HEK293T (cell line): Measurements from ENCODE around the gene WBP2.
"Not testable (repeated sequence)": the region's sequence is repeated elsewhere in the genome, so short reads cannot be mapped to it uniquely, and the experiment has no call there.

Experiments used
- CTCF ChIA-PET: fragments of 350-600 bp; formaldehyde crosslinking; extraction: SDS; loops from one replicate; lab custom pipeline; 2021; ENCODE audit warnings: antibody characterized with exemption, inconsistent platforms; lab: Yijun Ruan, JAX
- POLR2A ChIA-PET: fragments of 350-600 bp; formaldehyde crosslinking; extraction: SDS; loops from one replicate; lab custom pipeline; 2020; ENCODE audit warnings: antibody characterized with exemption, inconsistent platforms; lab: Yijun Ruan, JAX
- DNase-seq: peaks from one replicate; pipeline ENCODE4 v3.0.0; 2012; ENCODE audit warnings: mixed read lengths; ENCODE audit errors: extremely low spot score
- ARNT ChIP-seq: fragments of 450-650 bp; IDR thresholded peaks from 2 replicates; pipeline ENCODE4 v1.6.1; 2017; ENCODE audit warnings: mild to moderate bottlenecking
- BHLHE40 ChIP-seq: fragments of 450-650 bp; IDR thresholded peaks from 2 replicates; pipeline ENCODE4 v1.6.1; 2016; ENCODE audit warnings: mild to moderate bottlenecking, moderate library complexity, borderline replicate concordance
- CTBP1 ChIP-seq: fragments of 450-650 bp; IDR thresholded peaks from 2 replicates; pipeline ENCODE4 v1.6.1; 2016; ENCODE audit warnings: borderline replicate concordance
- ELF4 ChIP-seq: fragments of 450-650 bp; IDR thresholded peaks from 2 replicates; pipeline ENCODE4 v1.6.1; 2017; ENCODE audit warnings: antibody characterized with exemption
- FOXA1 ChIP-seq: fragments of 450-650 bp; IDR thresholded peaks from 2 replicates; pipeline ENCODE4 v1.6.1; 2016; ENCODE audit warnings: mild to moderate bottlenecking
- FOXK2 ChIP-seq: fragments of 450-650 bp; IDR thresholded peaks from 2 replicates; pipeline ENCODE4 v1.6.1; 2016; ENCODE audit warnings: mild to moderate bottlenecking
- FOXM1 ChIP-seq: fragments of 450-650 bp; IDR thresholded peaks from 2 replicates; pipeline ENCODE4 v1.6.1; 2017; ENCODE audit warnings: mild to moderate bottlenecking, borderline replicate concordance
- HDGF ChIP-seq: fragments of 450-650 bp; IDR thresholded peaks from 2 replicates; pipeline ENCODE4 v1.6.1; 2017; ENCODE audit warnings: antibody characterized with exemption, borderline replicate concordance
- L3MBTL2 ChIP-seq: fragments of 450-650 bp; conservative IDR thresholded peaks from 2 replicates; pipeline ENCODE4 v1.6.1; 2016; ENCODE audit warnings: mild to moderate bottlenecking
- LEF1 ChIP-seq: fragments of 450-650 bp; IDR thresholded peaks from 2 replicates; pipeline ENCODE4 v1.6.1; 2017; ENCODE audit warnings: mild to moderate bottlenecking, borderline replicate concordance
- NFRKB ChIP-seq: fragments of 450-650 bp; IDR thresholded peaks from 2 replicates; pipeline ENCODE4 v1.6.1; 2016; ENCODE audit warnings: mild to moderate bottlenecking, moderate library complexity
- PKNOX1 ChIP-seq: fragments of 450-650 bp; IDR thresholded peaks from 2 replicates; pipeline ENCODE4 v1.6.1; 2016
- SP1 ChIP-seq: fragments of 450-650 bp; IDR thresholded peaks from 2 replicates; pipeline ENCODE4 v1.6.1; 2017
- SUZ12 ChIP-seq: fragments of 450-650 bp; IDR thresholded peaks from 2 replicates; pipeline ENCODE4 v1.6.1; 2016; ENCODE audit warnings: mild to moderate bottlenecking
- TARDBP ChIP-seq: fragments of 450-650 bp; IDR thresholded peaks from 2 replicates; pipeline ENCODE4 v1.6.1; 2016
- ZNF384 ChIP-seq: fragments of 450-650 bp; IDR thresholded peaks from 2 replicates; pipeline ENCODE4 v1.6.1; 2016

The WBP2 gene

DNA sequence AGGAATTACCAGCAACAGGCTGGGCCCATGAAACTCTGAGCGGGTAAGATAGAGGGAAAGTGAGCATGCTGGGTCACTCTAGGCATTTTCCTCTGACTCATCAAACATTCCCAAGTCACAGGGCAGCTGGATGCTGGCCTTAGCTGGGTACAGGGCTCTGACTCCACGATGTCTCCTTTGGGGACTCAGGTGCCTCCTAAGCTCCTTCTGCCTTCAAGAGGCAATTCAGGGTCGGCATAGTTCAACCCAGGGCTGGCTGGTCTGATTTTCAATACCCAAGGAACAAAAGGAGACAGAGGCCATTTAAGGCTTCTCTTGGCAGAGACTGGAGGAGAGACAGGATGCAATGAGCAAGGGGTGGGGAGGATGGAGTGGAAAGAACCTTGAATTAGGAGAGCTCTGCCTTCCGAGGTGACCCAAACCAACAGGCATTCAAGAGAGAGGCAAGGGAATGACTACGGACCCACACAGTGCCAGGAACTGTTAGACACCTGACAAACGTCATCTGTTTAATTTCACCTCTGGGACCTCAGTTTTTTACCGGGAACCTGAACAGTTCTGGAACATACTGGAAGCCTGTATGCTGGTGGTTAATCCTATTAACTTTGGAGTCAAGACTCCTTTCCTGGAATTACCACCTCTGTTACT lies 910 bp downstream of the WBP2 start:
- POLR2A ChIA-PET: interaction anchor here (1.3 to 3.3 kb wide), 12 partner anchors 8 to 148 kb away, joined by 3 to 39 read pairs (median 12); partner anchors contain the start of genes CDK3, TRIM47, TRIM65 and UNK
- no peak for TF ChIP-seq BHLHE40
- no peak for TF ChIP-seq NFRKB
- no peak for TF ChIP-seq SUZ12
- no peak for TF ChIP-seq FOXM1
- no peak for TF ChIP-seq LEF1
- TF ChIP-seq L3MBTL2: no peak
- TF ChIP-seq ELF4: no peak
- TF ChIP-seq TARDBP: no peak
- TF ChIP-seq FOXA1: no peak
- TF ChIP-seq SP1: no peak
- no peak for TF ChIP-seq CTBP1
- no peak for TF ChIP-seq FOXK2
- CTCF ChIA-PET: interaction anchor here (1.2 to 1.4 kb wide), 3 partner anchors 26 to 81 kb away, joined by 3 to 4 read pairs (median 4); no protein-coding TSS in a partner anchor
- DNase-seq: no peak

- no peak for DNase-seq
- POLR2A ChIA-PET: interaction anchor here (3.2 to 3.3 kb wide), 2 partner anchors 43 to 73 kb away, joined by 24 to 32 read pairs; partner anchors contain the start of gene TRIM65
- no peak for TF ChIP-seq FOXK2
- TF ChIP-seq HDGF: no peak
- no peak for TF ChIP-seq PKNOX1
- TF ChIP-seq LEF1: no peak
- no peak for TF ChIP-seq CTBP1
- no peak for TF ChIP-seq BHLHE40
- no peak for TF ChIP-seq L3MBTL2
- TF ChIP-seq FOXM1: no peak
- no peak for TF ChIP-seq SP1
- TF ChIP-seq TARDBP: no peak
- TF ChIP-seq ELF4: no peak
- TF ChIP-seq SUZ12: no peak
- TF ChIP-seq FOXA1: no peak
- no peak for TF ChIP-seq ZNF384
- TF ChIP-seq NFRKB: no peak
- TF ChIP-seq ARNT: no peak
- CTCF ChIA-PET: interaction anchor here (0.6 kb wide), 1 partner anchor 329 kb away, joined by 3 read pairs; no protein-coding TSS in a partner anchor
Observed at GRCh38 chr17:75853433-75853832, 1.7 kb downstream of the WBP2 start.

DNA sequence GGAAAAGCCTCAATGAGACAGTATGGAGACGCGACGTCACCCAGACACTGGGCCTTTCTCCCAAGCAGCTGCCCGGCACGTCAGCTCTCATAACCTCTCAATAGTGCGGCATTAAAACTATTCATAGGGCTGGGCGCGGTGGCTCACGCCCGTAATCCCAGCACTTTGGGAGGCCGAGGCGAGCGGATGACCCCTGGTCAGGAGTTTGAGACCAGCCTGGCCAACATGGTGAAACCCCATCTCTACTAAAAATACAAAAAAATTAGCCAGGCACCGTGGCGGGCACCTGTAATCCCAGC lies 3.5 kb downstream of the WBP2 start:
- DNase-seq, CTCF ChIA-PET: not testable (repeated sequence)
- POLR2A ChIA-PET: interaction anchor here (0.6 kb wide), 1 partner anchor 72 kb away, joined by 3 read pairs; no protein-coding TSS in a partner anchor

- no peak for DNase-seq
- no peak for TF ChIP-seq FOXK2
- no peak for TF ChIP-seq SUZ12
- no peak for TF ChIP-seq HDGF
- TF ChIP-seq SP1: no peak
- no peak for TF ChIP-seq TARDBP
- TF ChIP-seq LEF1: no peak
- no peak for TF ChIP-seq ARNT
- no peak for TF ChIP-seq BHLHE40
- TF ChIP-seq FOXM1: no peak
- no peak for TF ChIP-seq CTBP1
- TF ChIP-seq L3MBTL2: no peak
- no peak for TF ChIP-seq PKNOX1
- TF ChIP-seq FOXA1: no peak
- CTCF ChIA-PET: no interaction called here
- POLR2A ChIA-PET: no interaction called here
Observed at GRCh38 chr17:75850928-75851692, 4.0 kb downstream of the WBP2 start.

- CTCF ChIA-PET: interaction anchor here (0.6 kb wide), 1 partner anchor 182 kb away, joined by 3 read pairs; no protein-coding TSS in a partner anchor
- POLR2A ChIA-PET: interaction anchor here (1.4 to 2.7 kb wide), 2 partner anchors 10 to 70 kb away, joined by 3 to 14 read pairs; a partner anchor contains a TSS
Observed at GRCh38 chr17:75849724-75850123, 5.4 kb downstream of the WBP2 start.

More at GRCh38 chr17:75849724-75850123, 5.4 kb downstream of the WBP2 start:
- TF ChIP-seq ZNF384 (no peak), SP1 (no peak), FOXM1 (no peak), LEF1 (no peak), FOXK2 (no peak), BHLHE40 (no peak), SUZ12 (no peak), CTBP1 (no peak), L3MBTL2 (no peak), FOXA1 (no peak), TARDBP (no peak), ELF4 (no peak), ARNT (no peak), PKNOX1 (no peak), HDGF (no peak), NFRKB (no peak)
- DNase-seq: no peak
